ENCODE measurements around the gene ZNF300.

DNA sequence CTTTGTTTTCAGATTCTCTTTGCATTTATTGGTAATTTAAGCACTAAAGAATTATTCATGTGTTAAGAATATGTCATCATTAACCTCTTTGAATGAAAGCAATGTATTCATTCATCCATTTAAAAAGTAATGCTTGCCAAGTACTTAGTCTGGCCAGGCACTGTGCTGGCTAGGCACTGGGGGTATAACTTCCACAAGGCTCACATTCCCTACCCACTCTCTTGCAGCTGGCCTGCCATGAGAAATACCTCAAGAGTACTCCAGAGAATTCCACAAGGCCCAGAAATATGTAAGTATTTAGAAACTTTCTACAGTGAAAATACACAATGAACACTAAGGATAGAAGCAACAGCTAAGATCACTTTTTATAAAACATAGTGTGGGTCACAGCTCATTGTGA, 25.4 kb downstream of the ZNF300 start:
- TF ChIP-seq, protein P1, sequence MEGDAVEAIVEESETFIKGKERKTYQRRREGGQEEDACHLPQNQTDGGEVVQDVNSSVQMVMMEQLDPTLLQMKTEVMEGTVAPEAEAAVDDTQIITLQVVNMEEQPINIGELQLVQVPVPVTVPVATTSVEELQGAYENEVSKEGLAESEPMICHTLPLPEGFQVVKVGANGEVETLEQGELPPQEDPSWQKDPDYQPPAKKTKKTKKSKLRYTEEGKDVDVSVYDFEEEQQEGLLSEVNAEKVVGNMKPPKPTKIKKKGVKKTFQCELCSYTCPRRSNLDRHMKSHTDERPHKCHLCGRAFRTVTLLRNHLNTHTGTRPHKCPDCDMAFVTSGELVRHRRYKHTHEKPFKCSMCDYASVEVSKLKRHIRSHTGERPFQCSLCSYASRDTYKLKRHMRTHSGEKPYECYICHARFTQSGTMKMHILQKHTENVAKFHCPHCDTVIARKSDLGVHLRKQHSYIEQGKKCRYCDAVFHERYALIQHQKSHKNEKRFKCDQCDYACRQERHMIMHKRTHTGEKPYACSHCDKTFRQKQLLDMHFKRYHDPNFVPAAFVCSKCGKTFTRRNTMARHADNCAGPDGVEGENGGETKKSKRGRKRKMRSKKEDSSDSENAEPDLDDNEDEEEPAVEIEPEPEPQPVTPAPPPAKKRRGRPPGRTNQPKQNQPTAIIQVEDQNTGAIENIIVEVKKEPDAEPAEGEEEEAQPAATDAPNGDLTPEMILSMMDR (conservative IDR thresholded peaks at IDR 0.05; ENCODE audit: low read length), result no peak
- no peak for TF ChIP-seq EZH2phosphoT487 (IDR thresholded peaks at IDR 0.05; ENCODE audit: borderline replicate concordance)

Measured in Loucy (cell line).